HepG2 (cell line): ENCODE results near the gene PEMT. TPM values are rescaled to one million over a fixed set of nuclear protein-coding genes. Genes with fewer than 3 reads are reported as not detected.

Experiments used
- CEBPG ChIP-seq: IDR thresholded peaks from 2 replicates; pipeline ENCODE4 v1.6.1; 2016
- CREB1 ChIP-seq, 2 experiments: fragments of 450-650 bp in 1 of 2; IDR thresholded peaks; 2 replicates each; pipeline ENCODE4 v1.6.1; 2016 to 2017; ENCODE audit warnings: control low read depth in 1 of 2, mild to moderate bottlenecking in 1 of 2, missing compliant biosample characterization in 1 of 2, missing genetic modification characterization in 1 of 2
- FOXJ3 ChIP-seq: sonication (generic); formaldehyde crosslinking; IDR thresholded peaks from 2 replicates; pipeline ENCODE4 v1.4.0; 2020; ENCODE audit warnings: missing genetic modification reagents, mild to moderate bottlenecking, borderline replicate concordance
- IKZF4 ChIP-seq: sonication (generic); formaldehyde crosslinking; IDR thresholded peaks from 2 replicates; pipeline ENCODE4 v1.5.1; 2020; ENCODE audit warnings: borderline replicate concordance, mild to moderate bottlenecking, low read depth, missing genetic modification reagents; ENCODE audit errors: not compliant biosample characterization
- MYC ChIP-seq: sonication (generic); formaldehyde crosslinking; IDR thresholded peaks from 2 replicates; pipeline ENCODE4 v1.9.0; 2021; ENCODE audit warnings: missing genetic modification reagents, borderline replicate concordance
- SAP130 ChIP-seq: IDR thresholded peaks from 2 replicates; pipeline ENCODE4 v1.6.1; 2016; ENCODE audit warnings: low read depth
- SOX13 ChIP-seq, 3 experiments: fragments of 450-650 bp in 1 of 3; sonication (generic) in 1 of 3; formaldehyde crosslinking in 1 of 3; IDR thresholded peaks in 2 of 3; conservative IDR thresholded peaks in 1 of 3; 2 replicates each; pipeline versions ENCODE4 v1.5.0 to v1.6.1; 2016 to 2020; ENCODE audit warnings: antibody characterized with exemption in 1 of 3, mild to moderate bottlenecking in 1 of 3, missing compliant biosample characterization in 1 of 3, missing genetic modification reagents in 1 of 3, moderate library complexity in 1 of 3
- SP1 ChIP-seq, 2 experiments: fragments of 450-650 bp in 1 of 2; sonication (generic) in 1 of 2; formaldehyde crosslinking in 1 of 2; IDR thresholded peaks; 2 replicates each; pipeline versions ENCODE4 v1.4.0 to v1.6.1; 2016 to 2020; ENCODE audit warnings: missing genetic modification reagents in 1 of 2
- STAT5B ChIP-seq: sonication (generic); formaldehyde crosslinking; IDR thresholded peaks from 2 replicates; pipeline ENCODE4 v1.4.0; 2020; ENCODE audit warnings: missing genetic modification reagents
- TCF12 ChIP-seq, 2 experiments: fragments of 450-650 bp in 1 of 2; sonication (generic) in 1 of 2; formaldehyde crosslinking in 1 of 2; IDR thresholded peaks; 2 replicates each; pipeline versions ENCODE4 v1.6.1 to v1.8.0; 2017 to 2022; ENCODE audit warnings: antibody characterized with exemption in 1 of 2, mild to moderate bottlenecking in 1 of 2, missing genetic modification reagents in 1 of 2, moderate library complexity in 1 of 2
- ZBTB34 ChIP-seq: sonication (generic); formaldehyde crosslinking; IDR thresholded peaks from 2 replicates; pipeline ENCODE4 v1.8.0; 2022; ENCODE audit warnings: mild to moderate bottlenecking, missing genetic modification reagents
- ZNF556 ChIP-seq: sonication (generic); formaldehyde crosslinking; IDR thresholded peaks from 2 replicates; pipeline ENCODE4 v1.4.0; 2020; ENCODE audit warnings: mild to moderate bottlenecking, missing genetic modification reagents, borderline replicate concordance
- ZNF737 ChIP-seq: sonication (generic); formaldehyde crosslinking; IDR thresholded peaks from 2 replicates; pipeline ENCODE4 v1.5.0; 2020; ENCODE audit warnings: missing genetic modification reagents, mild to moderate bottlenecking, borderline replicate concordance
- ZNF75D ChIP-seq: sonication (generic); formaldehyde crosslinking; IDR thresholded peaks from 2 replicates; pipeline ENCODE4 v1.8.1; 2023; ENCODE audit warnings: missing genetic modification reagents, mild to moderate bottlenecking, borderline replicate concordance
- ZNF792 ChIP-seq: IDR thresholded peaks from 2 replicates; pipeline ENCODE4 v1.6.1; 2016
- ZSCAN21 ChIP-seq: sonication (generic); formaldehyde crosslinking; IDR thresholded peaks from 2 replicates; pipeline ENCODE4 v1.8.0; 2022; ENCODE audit warnings: mild to moderate bottlenecking, missing genetic modification reagents, moderate library complexity, borderline replicate concordance
- polyA plus RNA-seq, 8 experiments: library from polyadenylated mRNA; depleted of rRNA in 3 of 8; stranded (reverse) in 7 of 8; unstranded in 1 of 8; fragments of >200 nt; fragmentation: Illumina TruSeq in 4 of 8; extraction: Trizol in 4 of 8; gene quantifications; 2 replicates each; pipeline versions ENCODE4 v1.2.1 to v1.2.3, GENCODE V29; 2011 to 2016; ENCODE audit warnings: low read depth in 4 of 8, missing spikeins in 1 of 8, mixed read lengths in 1 of 8; ENCODE audit not compliant: insufficient read depth in 1 of 8
- total RNA-seq, 5 experiments: library from RNA; depleted of rRNA; stranded (reverse); fragments of >200 nt; fragmentation: Illumina TruSeq; extraction: Trizol; gene quantifications; 2 replicates each; pipeline ENCODE4 v1.2.3, GENCODE V29; 2016; ENCODE audit warnings: low read depth in 1 of 5
- TF ChIP-seq, protein P1 (sequence below): sonication (generic); formaldehyde crosslinking; IDR thresholded peaks from 2 replicates; pipeline ENCODE4 v1.4.0; 2020; ENCODE audit warnings: missing genetic modification reagents
- TF ChIP-seq, protein P2 (sequence below): IDR thresholded peaks from 2 replicates; pipeline ENCODE4 v1.6.1; 2012; ENCODE audit warnings: inconsistent platforms
- TF ChIP-seq, protein P3 (sequence below): sonication (generic); formaldehyde crosslinking; IDR thresholded peaks from 2 replicates; pipeline ENCODE4 v1.4.0; 2020; ENCODE audit warnings: low read depth, missing genetic modification reagents

Gene PEMT
- total and polyA plus RNA-seq, 2 of the 13 experiments (the other 11 are each of a cell fraction or from before 2014, with no cell fraction given): 31.7 to 43.6 TPM

- TF ChIP-seq CREB1 (IDR thresholded peaks at IDR 0.05) (no peak), CREB1 (CRISPR knock-in tag; IDR thresholded peaks at IDR 0.05) (peak; percentile 79), ZSCAN21 (CRISPR knock-in tag) (peak; percentile 52; the same call in 1 of the 2 replicates), ZNF556 (CRISPR knock-in tag) (no peak), MYC (no peak; the same call in 1 of the 2 replicates), ZBTB34 (CRISPR knock-in tag) (peak; percentile 95), SP1 (IDR thresholded peaks at IDR 0.05) (no peak), SP1 (CRISPR knock-in tag; IDR thresholded peaks at IDR 0.05) (0 out of 2 replicates have a peak, but pooled peaks have one; percentile 19), TCF12 (IDR thresholded peaks at IDR 0.05) (no peak), TCF12 (CRISPR knock-in tag; IDR thresholded peaks at IDR 0.05) (peak; percentile 95), ZNF737 (CRISPR knock-in tag) (no peak), SAP130 (CRISPR knock-in tag) (peak; percentile 94), ZNF792 (CRISPR knock-in tag) (0 out of 2 replicates have a peak, but pooled peaks have one; percentile 62), CEBPG (peak; percentile 57), FOXJ3 (peak; percentile 82; the same call in 1 of the 2 replicates), IKZF4 (no peak), ZNF75D (CRISPR knock-in tag) (no peak), STAT5B (no peak), SOX13 (IDR thresholded peaks at IDR 0.05) (peak; percentile 81), SOX13 (CRISPR knock-in tag; conservative IDR thresholded peaks at IDR 0.05 in 1 of 2, IDR thresholded peaks at IDR 0.05 in 1 of 2) (peak in 1 of 2 experiments; percentile 93; a peak in 2 of 4 replicates)
- TF ChIP-seq, protein P1, sequence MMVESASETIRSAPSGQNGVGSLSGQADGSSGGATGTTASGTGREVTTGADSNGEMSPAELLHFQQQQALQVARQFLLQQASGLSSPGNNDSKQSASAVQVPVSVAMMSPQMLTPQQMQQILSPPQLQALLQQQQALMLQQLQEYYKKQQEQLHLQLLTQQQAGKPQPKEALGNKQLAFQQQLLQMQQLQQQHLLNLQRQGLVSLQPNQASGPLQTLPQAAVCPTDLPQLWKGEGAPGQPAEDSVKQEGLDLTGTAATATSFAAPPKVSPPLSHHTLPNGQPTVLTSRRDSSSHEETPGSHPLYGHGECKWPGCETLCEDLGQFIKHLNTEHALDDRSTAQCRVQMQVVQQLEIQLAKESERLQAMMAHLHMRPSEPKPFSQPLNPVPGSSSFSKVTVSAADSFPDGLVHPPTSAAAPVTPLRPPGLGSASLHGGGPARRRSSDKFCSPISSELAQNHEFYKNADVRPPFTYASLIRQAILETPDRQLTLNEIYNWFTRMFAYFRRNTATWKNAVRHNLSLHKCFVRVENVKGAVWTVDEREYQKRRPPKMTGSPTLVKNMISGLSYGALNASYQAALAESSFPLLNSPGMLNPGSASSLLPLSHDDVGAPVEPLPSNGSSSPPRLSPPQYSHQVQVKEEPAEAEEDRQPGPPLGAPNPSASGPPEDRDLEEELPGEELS: peak; percentile 98
- TF ChIP-seq, protein P2, sequence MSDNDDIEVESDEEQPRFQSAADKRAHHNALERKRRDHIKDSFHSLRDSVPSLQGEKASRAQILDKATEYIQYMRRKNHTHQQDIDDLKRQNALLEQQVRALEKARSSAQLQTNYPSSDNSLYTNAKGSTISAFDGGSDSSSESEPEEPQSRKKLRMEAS: peak; percentile 63
- TF ChIP-seq, protein P3, sequence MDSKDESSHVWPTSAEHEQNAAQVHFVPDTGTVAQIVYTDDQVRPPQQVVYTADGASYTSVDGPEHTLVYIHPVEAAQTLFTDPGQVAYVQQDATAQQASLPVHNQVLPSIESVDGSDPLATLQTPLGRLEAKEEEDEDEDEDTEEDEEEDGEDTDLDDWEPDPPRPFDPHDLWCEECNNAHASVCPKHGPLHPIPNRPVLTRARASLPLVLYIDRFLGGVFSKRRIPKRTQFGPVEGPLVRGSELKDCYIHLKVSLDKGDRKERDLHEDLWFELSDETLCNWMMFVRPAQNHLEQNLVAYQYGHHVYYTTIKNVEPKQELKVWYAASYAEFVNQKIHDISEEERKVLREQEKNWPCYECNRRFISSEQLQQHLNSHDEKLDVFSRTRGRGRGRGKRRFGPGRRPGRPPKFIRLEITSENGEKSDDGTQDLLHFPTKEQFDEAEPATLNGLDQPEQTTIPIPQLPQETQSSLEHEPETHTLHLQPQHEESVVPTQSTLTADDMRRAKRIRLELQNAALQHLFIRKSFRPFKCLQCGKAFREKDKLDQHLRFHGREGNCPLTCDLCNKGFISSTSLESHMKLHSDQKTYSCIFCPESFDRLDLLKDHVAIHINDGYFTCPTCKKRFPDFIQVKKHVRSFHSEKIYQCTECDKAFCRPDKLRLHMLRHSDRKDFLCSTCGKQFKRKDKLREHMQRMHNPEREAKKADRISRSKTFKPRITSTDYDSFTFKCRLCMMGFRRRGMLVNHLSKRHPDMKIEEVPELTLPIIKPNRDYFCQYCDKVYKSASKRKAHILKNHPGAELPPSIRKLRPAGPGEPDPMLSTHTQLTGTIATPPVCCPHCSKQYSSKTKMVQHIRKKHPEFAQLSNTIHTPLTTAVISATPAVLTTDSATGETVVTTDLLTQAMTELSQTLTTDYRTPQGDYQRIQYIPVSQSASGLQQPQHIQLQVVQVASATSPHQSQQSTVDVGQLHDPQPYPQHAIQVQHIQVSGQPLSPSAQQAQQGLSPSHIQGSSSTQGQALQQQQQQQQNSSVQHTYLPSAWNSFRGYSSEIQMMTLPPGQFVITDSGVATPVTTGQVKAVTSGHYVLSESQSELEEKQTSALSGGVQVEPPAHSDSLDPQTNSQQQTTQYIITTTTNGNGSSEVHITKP (CRISPR knock-in tag): peak; percentile 88
These were observed 52.8 kb downstream of the PEMT start (continued) for GRCh38 chr17:17538417-17539391.
